ENCODE measurements around the gene POGLUT2.

POGLUT2 gene

GRCh38 chr13:102763741-102764140, 35.0 kb downstream of the POGLUT2 start:
- no peak for TF ChIP-seq CTCF (IDR thresholded peaks at IDR 0.05; ENCODE audit: low read depth, low read length)
- no peak for DNase-seq (ENCODE audit: extremely low read depth, low read depth)

GRCh38 chr13:102761071-102761470, 37.7 kb downstream of the POGLUT2 start:
- no peak for TF ChIP-seq CTCF (IDR thresholded peaks at IDR 0.05; ENCODE audit: low read depth, low read length)
- no peak for DNase-seq (ENCODE audit: extremely low read depth, low read depth)

GRCh38 chr13:102758842-102759241, 39.9 kb downstream of the POGLUT2 start:
- DNase-seq (ENCODE audit: extremely low read depth, low read depth): no peak
- TF ChIP-seq CTCF (IDR thresholded peaks at IDR 0.05; ENCODE audit: low read depth, low read length): no peak

GRCh38 chr13:102757006-102757405, 41.8 kb downstream of the POGLUT2 start:
- no peak for TF ChIP-seq CTCF (IDR thresholded peaks at IDR 0.05; ENCODE audit: low read depth, low read length)
- no peak for DNase-seq (ENCODE audit: extremely low read depth, low read depth)

- TF ChIP-seq CTCF (IDR thresholded peaks at IDR 0.05; ENCODE audit: low read depth, low read length): no peak
- DNase-seq (ENCODE audit: extremely low read depth, low read depth): no peak
Measured at GRCh38 chr13:102751886-102752285, 46.9 kb downstream of the POGLUT2 start.

GRCh38 chr13:102742506-102742905, 56.3 kb downstream of the POGLUT2 start:
- no peak for DNase-seq (ENCODE audit: extremely low read depth, low read depth)
- TF ChIP-seq CTCF (IDR thresholded peaks at IDR 0.05; ENCODE audit: low read depth, low read length): no peak

GRCh38 chr13:102742101-102742500, 56.7 kb downstream of the POGLUT2 start:
- DNase-seq (ENCODE audit: extremely low read depth, low read depth): no peak
- TF ChIP-seq CTCF (IDR thresholded peaks at IDR 0.05; ENCODE audit: low read depth, low read length): no peak

All from AG09319 (cell line).